ENCODE results near the gene LYZL1. TPM values are rescaled to one million over a fixed set of nuclear protein-coding genes. Genes with fewer than 3 reads are reported as not detected.
"Not testable (repeated sequence)": the region's sequence is repeated elsewhere in the genome, so short reads cannot be mapped to it uniquely, and the experiment has no call there.

LYZL1 gene
- polyA plus RNA-seq, 3 donors, result not detected

DNA sequence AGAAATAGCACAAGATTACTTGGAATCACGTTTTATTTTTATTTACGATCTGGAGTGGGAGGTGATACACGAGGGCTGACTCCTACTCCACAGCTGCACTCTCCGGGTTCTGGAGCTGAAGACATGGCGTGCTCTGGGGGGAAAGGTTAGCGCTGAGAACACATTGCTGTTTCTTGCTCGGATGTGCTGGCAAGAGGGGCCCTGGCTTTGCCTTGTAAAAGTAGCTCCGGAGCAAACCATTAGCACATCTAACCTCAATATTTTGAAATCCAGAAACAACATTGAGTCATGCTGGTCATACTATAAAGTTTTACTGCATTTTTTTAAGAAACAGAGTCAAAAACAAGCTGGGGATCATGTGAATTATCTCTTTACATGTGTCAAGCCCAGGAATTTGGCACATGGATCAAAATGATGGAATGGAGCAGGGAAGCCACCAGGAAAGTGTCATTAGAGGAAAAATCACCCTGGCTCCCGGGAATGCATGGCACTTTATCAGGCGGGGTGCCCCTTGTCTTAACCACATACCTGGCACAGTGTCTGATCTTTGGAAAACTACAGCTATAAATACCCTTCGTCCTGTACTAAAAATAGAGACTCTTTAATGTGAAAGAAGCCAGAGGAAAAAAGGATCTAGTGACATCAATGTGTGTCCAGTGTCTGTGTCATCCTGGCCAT lies 31.6 kb upstream of the LYZL1 start:
- 20 to 44% (median 23%) methylated on average over 11 of the region's 11 CpGs for WGBS, 3 donors
- H3K27ac ChIP-seq (ENCODE audit: low read depth, low read length), result no peak overlapping the region

DNA sequence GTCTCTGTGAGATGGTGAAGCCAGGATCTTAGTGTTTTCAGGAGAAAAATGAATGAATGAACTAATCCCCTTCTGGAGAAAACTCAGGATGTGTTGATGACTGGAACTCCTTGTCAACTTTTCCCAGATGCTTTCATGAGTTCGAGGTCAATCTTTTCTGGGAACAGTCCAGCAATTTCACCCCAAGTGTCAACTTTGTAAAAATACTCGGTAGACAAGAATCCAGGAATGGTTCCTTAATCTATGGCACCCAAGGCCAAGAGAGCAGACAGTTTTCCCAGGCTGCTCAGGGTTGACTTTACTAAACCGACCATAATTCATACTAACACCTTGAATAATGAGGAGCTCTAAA lies 31.1 kb upstream of the LYZL1 start:
- 37 to 68% (median 52%) methylated on average over 3 of the region's 3 CpGs for WGBS, 3 donors
- no peak overlapping the region for H3K27ac ChIP-seq (ENCODE audit: low read depth, low read length)

- no peak overlapping the region for H3K27ac ChIP-seq (ENCODE audit: low read depth, low read length)
- 85 to 93% (median 91%) methylated on average over 2 of the region's 2 CpGs for WGBS, 3 donors
Measured at GRCh38 chr10:29259498-29259897, 29.4 kb upstream of the LYZL1 start.

DNA sequence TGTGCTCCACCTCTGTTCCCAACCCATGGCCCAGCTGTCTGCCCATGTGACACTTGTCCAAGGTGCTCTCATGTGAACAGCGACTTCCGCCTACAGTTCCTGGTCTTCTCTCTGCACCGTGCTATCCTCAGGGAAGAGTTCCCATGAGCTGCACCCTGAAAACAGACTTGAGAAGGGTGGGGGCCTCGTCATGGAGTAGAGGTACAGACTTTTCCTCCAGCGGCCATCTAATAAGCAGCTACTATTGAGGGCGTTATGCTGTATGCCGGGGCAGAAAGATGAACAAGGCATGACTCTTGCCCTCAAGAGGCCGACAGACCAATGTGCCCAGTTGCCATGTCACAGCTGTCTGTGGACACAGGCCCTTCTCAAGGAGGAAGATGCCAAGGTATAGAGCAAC lies 25.4 kb upstream of the LYZL1 start:
- WGBS, 3 donors, result 88 to 93% (median 91%) methylated on average over 8 of the region's 8 CpGs
- H3K27ac ChIP-seq (ENCODE audit: low read depth, low read length), result no peak overlapping the region

DNA sequence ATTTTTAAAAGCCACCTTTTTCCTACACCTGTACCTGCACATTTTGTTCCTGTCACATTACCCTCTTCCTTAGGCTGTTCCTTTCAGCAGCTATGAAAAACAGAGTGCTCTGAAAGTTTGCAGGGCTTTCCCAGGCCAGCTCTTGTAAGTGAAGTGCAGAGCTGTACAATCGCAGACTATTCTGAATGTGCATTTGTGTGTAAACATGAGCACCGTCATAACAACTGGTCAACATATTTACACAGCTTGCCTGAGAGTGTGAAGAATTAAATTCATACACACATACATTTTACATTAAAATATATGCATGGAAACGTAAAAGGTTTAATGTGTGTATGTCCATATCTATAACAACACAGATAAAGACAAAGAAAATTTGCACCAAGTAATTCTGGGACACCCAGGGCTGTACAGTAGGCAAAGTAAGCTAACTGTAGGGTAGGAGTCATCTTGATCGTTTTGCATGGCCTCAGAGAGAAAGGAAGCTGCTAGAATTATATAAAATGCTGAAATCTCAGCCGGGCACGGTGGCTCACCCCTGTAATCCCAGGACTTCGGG lies 23.6 kb upstream of the LYZL1 start:
- 76 to 88% (median 81%) methylated on average over 7 of the region's 7 CpGs for WGBS, 3 donors

GRCh38 chr10:29266641-29267040 lies 22.2 kb upstream of the LYZL1 start:
- WGBS, 3 donors, result 67 to 80% (median 71%) methylated on average over 8 of the region's 8 CpGs
- no peak overlapping the region for H3K27ac ChIP-seq (ENCODE audit: low read depth, low read length)

More for the DNA sequence above, 23.6 kb upstream of the LYZL1 start:
- H3K27ac ChIP-seq (ENCODE audit: low read depth, low read length), result no peak overlapping the region

- WGBS, 3 donors, result 93 to 95% (median 95%) methylated on average over 6 of the region's 6 CpGs
- no peak overlapping the region for H3K27ac ChIP-seq (ENCODE audit: low read depth, low read length)
Measured at GRCh38 chr10:29268011-29268410, 20.9 kb upstream of the LYZL1 start.

- 82 to 84% (median 84%) methylated on average over 8 of the region's 8 CpGs for WGBS, 3 donors
- no peak overlapping the region for H3K27ac ChIP-seq (ENCODE audit: low read depth, low read length)
Measured at GRCh38 chr10:29269486-29269885, 19.4 kb upstream of the LYZL1 start.

DNA sequence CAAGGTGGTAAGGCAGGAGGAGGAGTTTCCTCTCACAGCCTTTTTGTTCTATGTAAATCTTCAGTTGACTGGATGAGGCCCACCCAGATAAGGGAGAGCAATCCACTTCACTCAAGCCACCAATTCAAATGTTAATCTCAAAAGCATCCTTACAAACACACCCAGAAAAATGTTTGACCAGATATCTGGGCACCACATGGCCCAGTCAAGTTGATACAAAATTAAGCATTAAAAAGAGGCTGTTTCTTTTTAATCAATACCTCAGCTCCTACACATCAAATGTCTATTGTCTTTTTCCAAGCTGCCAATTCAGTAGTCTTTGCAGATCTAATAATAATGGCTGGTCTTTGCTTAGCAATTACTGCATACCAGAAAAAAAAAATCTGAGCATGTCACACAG lies 18.0 kb upstream of the LYZL1 start:
- no peak overlapping the region for H3K27ac ChIP-seq (ENCODE audit: low read depth, low read length)

GRCh38 chr10:29271877-29272276 lies 17.0 kb upstream of the LYZL1 start:
- 60 to 72% (median 66%) methylated on average over 2 of the region's 2 CpGs for WGBS, 3 donors
- no peak overlapping the region for H3K27ac ChIP-seq (ENCODE audit: low read depth, low read length)

DNA sequence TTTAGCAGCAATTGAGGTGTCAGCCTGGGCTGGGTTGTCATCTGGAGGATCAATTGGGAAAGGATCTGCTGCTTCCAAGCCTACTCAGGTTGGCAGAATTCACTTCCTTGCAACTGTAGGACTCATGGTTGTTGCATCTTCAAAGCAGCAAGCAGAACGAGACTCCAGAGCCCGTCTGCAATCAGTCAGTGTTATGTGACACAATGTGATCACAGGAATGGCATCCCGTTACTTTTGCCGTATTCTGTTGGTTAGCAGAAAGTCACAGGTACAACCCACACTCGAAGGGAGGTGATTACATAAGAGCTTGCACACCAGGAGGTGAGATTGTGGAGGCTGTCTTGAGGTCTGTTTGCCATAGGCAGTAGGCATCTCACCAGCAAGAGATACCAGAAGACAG lies 15.4 kb upstream of the LYZL1 start:
- WGBS, 3 donors, result 20 to 50% (median 34%) methylated on average over 5 of the region's 5 CpGs
- H3K27ac ChIP-seq (ENCODE audit: low read depth, low read length), result no peak overlapping the region

DNA sequence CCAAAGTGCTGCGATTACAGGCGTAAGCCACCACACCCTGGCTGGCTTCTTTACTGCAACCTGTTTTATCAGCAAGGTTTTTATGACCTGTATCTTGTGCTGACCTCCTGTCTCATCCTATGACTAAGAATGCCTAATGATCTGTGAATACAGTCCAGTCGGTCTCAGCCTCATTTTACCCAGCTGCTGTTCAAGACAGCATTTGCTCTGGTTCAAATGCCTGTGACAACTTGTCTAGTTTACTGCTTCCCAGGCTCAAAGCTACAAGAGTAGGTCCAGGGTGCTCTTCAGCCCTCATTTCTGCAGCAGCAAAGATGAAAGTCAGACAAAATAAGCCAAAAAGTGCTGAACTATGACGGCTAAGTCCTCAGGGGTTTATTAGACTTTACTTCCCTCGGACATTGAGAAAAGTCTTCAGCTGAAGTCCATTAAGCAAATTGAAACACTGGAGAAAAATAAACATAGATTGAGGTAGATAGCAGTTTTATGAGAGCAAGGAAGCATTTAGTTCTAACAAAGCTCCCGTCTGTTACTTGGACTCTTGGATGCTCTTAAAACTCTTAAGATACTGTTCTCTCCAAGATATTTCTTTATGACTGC lies 12.5 kb upstream of the LYZL1 start:
- H3K27ac ChIP-seq (ENCODE audit: low read depth, low read length), result no peak overlapping the region
- WGBS, 3 donors, result 66 to 84% (median 76%) methylated on average over 6 of the region's 6 CpGs

GRCh38 chr10:29277296-29277695 lies 11.6 kb upstream of the LYZL1 start:
- no peak overlapping the region for H3K27ac ChIP-seq (ENCODE audit: low read depth, low read length)
- WGBS, 3 donors, result 87 to 93% (median 88%) methylated on average over 4 of the region's 4 CpGs

- H3K27ac ChIP-seq (ENCODE audit: low read depth, low read length), result no peak overlapping the region
- WGBS, 3 donors, result 70 to 87% (median 86%) methylated on average over 12 of the region's 12 CpGs
Measured at GRCh38 chr10:29279779-29280487, 8.9 kb upstream of the LYZL1 start.

GRCh38 chr10:29280488-29280840 lies 8.4 kb upstream of the LYZL1 start:
- WGBS, 3 donors, result 61 to 79% (median 75%) methylated on average over 3 of the region's 3 CpGs
- no peak overlapping the region for H3K27ac ChIP-seq (ENCODE audit: low read depth, low read length)

- WGBS, 3 donors, result 86 to 90% (median 86%) methylated on average over 4 of the region's 4 CpGs
Measured at GRCh38 chr10:29285624-29286051, 3.2 kb upstream of the LYZL1 start.

DNA sequence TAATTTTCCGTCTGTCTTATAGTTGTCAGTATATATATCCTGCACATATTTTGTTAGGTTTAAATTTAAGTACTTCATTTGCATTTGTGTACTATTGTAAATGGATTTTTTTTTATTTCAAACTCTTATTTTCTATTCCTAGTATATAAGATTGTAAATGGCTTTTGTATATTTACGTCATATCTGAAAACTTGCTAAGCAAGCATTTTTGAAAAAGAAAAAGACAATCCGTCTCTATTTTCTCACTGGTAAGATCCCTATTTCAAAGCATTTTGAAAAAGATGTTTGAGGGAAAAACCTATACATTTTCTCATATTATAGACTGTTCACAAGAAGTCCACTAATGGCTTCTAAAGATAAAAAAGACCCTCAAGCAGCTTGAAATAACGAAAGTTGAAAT lies 1.2 kb upstream of the LYZL1 start:
- H3K27ac ChIP-seq (ENCODE audit: low read depth, low read length), result no peak overlapping the region
- WGBS, 3 donors, result 76 to 87% (median 85%) methylated on average over 4 of the region's 4 CpGs

More at GRCh38 chr10:29285624-29286051, 3.2 kb upstream of the LYZL1 start:
- no peak overlapping the region for H3K27ac ChIP-seq (ENCODE audit: low read depth, low read length)

DNA sequence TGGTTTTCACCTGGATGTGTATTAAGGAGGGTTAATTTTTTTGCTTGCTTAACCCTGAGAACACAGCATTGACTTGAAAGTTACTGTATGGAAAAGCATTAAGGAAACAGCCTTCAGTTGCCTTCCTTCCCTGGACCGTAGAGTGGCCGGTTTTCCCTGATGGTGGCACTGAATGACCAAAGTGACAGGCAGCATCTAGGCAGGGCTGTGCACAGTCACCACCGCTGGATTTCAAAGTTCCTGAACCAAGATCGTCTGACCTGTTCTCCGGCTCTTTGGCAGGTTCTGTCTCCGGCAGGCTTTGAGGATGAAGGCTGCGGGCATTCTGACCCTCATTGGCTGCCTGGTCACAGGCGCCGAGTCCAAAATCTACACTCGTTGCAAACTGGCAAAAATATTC lies 2.7 kb downstream of the LYZL1 start:
- WGBS, 3 donors, result 66 to 68% (median 66%) methylated on average over 6 of the region's 10 CpGs
- H3K27ac ChIP-seq (ENCODE audit: low read depth, low read length), result not testable (repeated sequence)

DNA sequence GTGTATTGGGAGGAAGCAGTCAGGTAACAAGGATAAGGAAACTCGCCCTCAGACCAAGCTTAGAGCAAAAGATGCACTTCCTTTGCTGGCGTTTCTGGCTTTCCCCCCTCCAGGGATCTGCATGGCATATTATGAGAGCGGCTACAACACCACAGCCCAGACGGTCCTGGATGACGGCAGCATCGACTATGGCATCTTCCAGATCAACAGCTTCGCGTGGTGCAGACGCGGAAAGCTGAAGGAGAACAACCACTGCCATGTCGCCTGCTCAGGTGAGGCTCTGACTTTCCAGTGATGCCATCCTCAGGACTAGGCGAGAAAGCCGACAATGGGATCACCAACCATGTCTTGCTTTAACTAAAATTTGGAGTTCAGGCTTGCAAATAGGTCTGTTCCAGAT lies 3.5 kb downstream of the LYZL1 start:
- 84 to 90% (median 89%) methylated on average over 13 of the region's 13 CpGs for WGBS, 3 donors
- not testable (repeated sequence) for H3K27ac ChIP-seq (ENCODE audit: low read depth, low read length)

DNA sequence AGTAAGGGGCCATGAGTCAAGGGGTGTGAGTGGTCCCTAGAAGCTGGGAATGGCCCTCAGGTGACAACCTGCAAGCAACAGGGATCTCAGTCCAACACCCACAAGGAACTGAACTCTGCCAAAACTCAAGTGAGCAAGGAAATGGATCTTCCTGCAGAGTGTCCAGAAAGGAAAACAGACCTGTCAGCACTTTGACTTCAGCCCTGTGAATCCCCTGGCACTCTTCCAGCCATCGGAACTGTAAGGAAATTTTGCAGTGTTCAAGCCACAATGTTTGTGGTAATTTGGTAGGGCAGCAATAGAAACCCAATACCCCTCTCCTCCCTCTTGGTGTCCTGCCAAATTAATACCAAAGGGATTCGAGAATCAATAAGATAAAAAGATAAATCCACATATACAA lies 6.9 kb downstream of the LYZL1 start:
- 49 to 62% (median 57%) methylated on average over 2 of the region's 2 CpGs for WGBS, 3 donors
- no peak overlapping the region for H3K27ac ChIP-seq (ENCODE audit: low read depth, low read length)
